CD4-positive, alpha-beta T cell treated with Interleukin-10 for 1 hour (primary cell): ENCODE measurements around the gene CDC42.

Source experiments
- DNase-seq: peaks from one replicate; pipeline ENCODE4 v3.0.0-alpha.2; 2020

Gene CDC42

GRCh38 chr1:22038036-22038435, 14.5 kb upstream of the CDC42 start:
- DNase-seq = no peak

GRCh38 chr1:22039594-22040285, 12.8 kb upstream of the CDC42 start:
- DNase-seq = peak; percentile 97

GRCh38 chr1:22040286-22040623, 12.3 kb upstream of the CDC42 start:
- DNase-seq = no peak

GRCh38 chr1:22041505-22041904, 11.0 kb upstream of the CDC42 start:
- no peak for DNase-seq

- DNase-seq = no peak
Measured at GRCh38 chr1:22043198-22043769, 9.2 kb upstream of the CDC42 start.

- DNase-seq = no peak
Measured at GRCh38 chr1:22044690-22045420, 7.7 kb upstream of the CDC42 start.

- no peak for DNase-seq
Measured at GRCh38 chr1:22045604-22046228, 6.8 kb upstream of the CDC42 start.

- DNase-seq = no peak
Measured at GRCh38 chr1:22048351-22049192, 3.9 kb upstream of the CDC42 start.

GRCh38 chr1:22050330-22050729, 2.2 kb upstream of the CDC42 start:
- no peak for DNase-seq

- no peak for DNase-seq
Measured at GRCh38 chr1:22051607-22052114, 848 bp upstream of the CDC42 start.

- DNase-seq = peak; percentile 75
Measured at GRCh38 chr1:22053017-22053860, 730 bp downstream of the CDC42 start.

- peak; percentile 53 for DNase-seq
Measured at GRCh38 chr1:22053861-22054770, 1.6 kb downstream of the CDC42 start.

- DNase-seq = no peak
Measured at GRCh38 chr1:22055463-22055862, 3.0 kb downstream of the CDC42 start.

- DNase-seq = no peak
Measured at GRCh38 chr1:22056043-22056442, 3.5 kb downstream of the CDC42 start.

- no peak for DNase-seq
Measured at GRCh38 chr1:22056936-22057335, 4.4 kb downstream of the CDC42 start.

GRCh38 chr1:22057861-22058260, 5.4 kb downstream of the CDC42 start:
- DNase-seq = no peak

- DNase-seq = no peak
Measured at GRCh38 chr1:22064751-22065402, 12.4 kb downstream of the CDC42 start.

GRCh38 chr1:22071511-22071910, 19.0 kb downstream of the CDC42 start:
- DNase-seq = no peak

GRCh38 chr1:22074803-22075202, 22.3 kb downstream of the CDC42 start:
- DNase-seq = no peak

GRCh38 chr1:22075718-22076117, 23.2 kb downstream of the CDC42 start:
- no peak for DNase-seq
